Right ventricle myocardium inferior (tissue), 1 donor: Measurements from ENCODE around the gene MRAS. TPM values are rescaled to one million over a fixed set of nuclear protein-coding genes. Genes with fewer than 3 reads are reported as not detected.
A peak's percentile ranks its signal among the peaks of the same experiment; 100 is the strongest.

ENCODE experiments used
- ATAC-seq: fragments of 200-7000 bp; cut with Tn5 transposase; one replicate; pipeline ENCODE4 v1.9.1; 2020; ENCODE audit warnings: mild to moderate bottlenecking, moderate library complexity
- DNase-seq: peaks from one replicate; pipeline ENCODE4 v3.0.0; 2021; ENCODE audit errors: missing footprints
- intact Hi-C: fragments of 100-400 bp; cut with DNase I; formaldehyde crosslinking; loops from one replicate; pipeline ENCODE4 v1.11.0; 2022
- total RNA-seq: library from RNA; stranded (reverse); fragmentation: NEBNext Ultra II Directional; extraction: Animal tissue kit (Norgen Biotek cat#: 25700); gene quantifications from one replicate; pipeline ENCODE4 v1.2.1, GENCODE V29; 2021
- donor health status: DM: no; HTN: yes; CAD: no; lungs with severe emphysema.

The MRAS gene
- total RNA-seq, 1 donor from 2014 or later: 396 TPM

DNA sequence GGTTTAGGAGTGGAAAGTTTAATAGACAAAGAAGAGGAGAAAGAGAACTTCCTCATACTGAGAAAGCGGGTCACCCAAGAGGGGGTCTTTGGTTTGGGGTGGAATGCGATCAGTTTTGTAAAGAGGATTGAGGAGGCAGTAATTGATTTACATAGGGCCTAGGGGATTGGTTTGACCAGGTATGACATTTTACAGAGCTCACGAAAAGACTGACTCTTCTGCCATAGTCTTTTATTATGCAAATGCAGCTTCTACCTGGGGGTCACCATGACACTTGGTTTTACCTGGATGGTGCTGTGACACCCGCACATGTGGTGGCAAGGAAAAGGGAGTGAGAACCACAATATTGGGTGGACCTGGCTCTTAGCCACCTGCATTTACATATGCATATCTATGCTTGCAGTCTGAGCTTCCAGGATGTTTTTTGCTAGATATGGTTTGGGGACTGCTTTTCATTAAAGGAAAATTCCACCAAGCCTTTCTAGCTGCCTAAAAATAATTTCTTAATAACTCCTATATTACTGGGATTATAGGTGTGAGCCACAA, 11.9 kb upstream of the MRAS start:
- intact Hi-C loops: loop anchor here (5.0 kb wide), 1 partner anchor 66 kb away; no protein-coding TSS in a partner anchor
- ATAC-seq: no peak
- DNase-seq: no peak

DNA sequence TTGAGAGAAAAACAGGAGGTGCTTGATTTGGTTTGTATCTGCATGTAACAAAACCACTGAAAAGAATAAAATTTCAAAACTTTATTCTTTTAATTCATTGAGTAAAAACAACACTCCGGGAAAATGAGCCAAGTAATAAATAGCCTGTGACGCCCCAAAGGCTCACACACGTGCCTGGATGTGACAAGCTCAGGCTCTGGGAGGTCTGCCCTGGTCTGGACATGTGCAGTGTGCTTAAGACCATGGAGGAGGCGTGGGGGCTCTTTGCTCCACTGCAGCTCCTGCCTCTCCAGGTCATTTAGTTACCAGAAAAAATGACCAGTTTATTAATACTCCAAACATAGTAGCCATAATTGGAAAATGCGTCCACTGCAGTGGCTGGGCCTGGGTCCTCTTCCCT, 10.1 kb upstream of the MRAS start:
- ATAC-seq: no peak
- DNase-seq: no peak
- intact Hi-C loops: loop anchor here (5.0 kb wide), 1 partner anchor 64 kb away; no protein-coding TSS in a partner anchor

DNA sequence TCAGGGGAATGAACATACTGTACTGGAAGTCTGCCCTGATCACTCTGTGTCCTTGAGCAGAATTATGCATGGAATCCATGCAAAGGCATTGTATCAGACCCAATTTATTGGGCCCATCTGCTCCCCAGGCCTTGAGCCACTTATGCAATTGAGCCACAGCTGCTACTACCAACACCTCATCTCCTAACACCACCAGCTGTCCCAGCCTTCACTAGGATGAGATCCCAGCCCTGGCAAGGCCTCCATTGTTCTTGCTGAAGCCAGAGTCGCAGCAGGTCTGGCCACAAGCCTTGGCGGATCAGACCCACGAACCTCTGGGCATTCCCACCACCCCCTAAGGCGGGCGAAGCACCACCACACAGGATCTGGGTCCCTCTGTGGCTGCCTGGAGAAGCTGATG, 9.6 kb upstream of the MRAS start:
- intact Hi-C loops: loop anchor here (5.0 kb wide), 1 partner anchor 63 kb away; no protein-coding TSS in a partner anchor
- DNase-seq: no peak

DNA sequence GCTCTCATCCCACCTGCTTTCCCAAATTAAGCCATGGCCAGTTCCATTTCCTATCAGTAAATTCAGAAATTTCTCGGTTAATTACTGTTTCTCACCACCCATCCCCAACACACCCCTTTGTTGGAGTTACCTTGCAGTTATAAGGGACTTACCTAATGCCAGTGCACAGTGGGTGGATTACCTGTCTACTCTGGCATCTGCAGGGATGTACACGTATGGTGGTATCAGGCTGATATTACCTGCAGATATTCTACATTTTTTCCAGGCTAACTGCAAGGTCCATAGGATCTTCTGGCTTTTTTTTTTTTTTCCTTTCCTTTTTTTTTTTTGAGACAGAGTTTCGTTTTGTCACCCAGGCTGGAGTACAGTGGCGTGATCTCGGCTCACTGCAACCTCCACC, 7.9 kb upstream of the MRAS start:
- intact Hi-C loops: loop anchor here (10.0 kb wide), 1 partner anchor 574 kb away; no protein-coding TSS in a partner anchor
- DNase-seq: no peak
- no peak for ATAC-seq

More for the DNA sequence above, 9.6 kb upstream of the MRAS start:
- ATAC-seq: peak; percentile 58

DNA sequence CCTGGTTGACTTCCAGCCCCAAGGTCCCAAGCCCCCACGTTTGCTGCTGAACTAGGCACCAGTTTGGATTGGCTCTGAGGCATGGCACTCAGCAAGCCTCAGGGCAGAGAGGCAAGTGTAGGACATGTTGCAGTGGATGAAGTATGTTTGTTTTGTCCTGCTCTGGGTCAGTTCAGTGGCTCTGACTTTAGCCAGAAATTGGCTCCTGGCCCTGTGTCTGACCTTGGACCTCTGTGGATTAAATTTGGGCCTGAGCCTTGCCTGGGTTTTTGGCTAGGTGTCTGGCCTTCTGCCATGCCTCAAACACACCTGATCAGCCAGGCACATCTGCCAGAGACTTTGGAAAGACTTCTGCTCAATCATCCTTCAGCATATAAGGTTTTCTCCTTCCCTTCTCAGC, 3.6 kb upstream of the MRAS start:
- ATAC-seq (no peak), DNase-seq (no peak)
- intact Hi-C loops: loop anchor here (5.0 to 10.0 kb wide), 2 partner anchors 38 to 570 kb away; no protein-coding TSS in a partner anchor

DNA sequence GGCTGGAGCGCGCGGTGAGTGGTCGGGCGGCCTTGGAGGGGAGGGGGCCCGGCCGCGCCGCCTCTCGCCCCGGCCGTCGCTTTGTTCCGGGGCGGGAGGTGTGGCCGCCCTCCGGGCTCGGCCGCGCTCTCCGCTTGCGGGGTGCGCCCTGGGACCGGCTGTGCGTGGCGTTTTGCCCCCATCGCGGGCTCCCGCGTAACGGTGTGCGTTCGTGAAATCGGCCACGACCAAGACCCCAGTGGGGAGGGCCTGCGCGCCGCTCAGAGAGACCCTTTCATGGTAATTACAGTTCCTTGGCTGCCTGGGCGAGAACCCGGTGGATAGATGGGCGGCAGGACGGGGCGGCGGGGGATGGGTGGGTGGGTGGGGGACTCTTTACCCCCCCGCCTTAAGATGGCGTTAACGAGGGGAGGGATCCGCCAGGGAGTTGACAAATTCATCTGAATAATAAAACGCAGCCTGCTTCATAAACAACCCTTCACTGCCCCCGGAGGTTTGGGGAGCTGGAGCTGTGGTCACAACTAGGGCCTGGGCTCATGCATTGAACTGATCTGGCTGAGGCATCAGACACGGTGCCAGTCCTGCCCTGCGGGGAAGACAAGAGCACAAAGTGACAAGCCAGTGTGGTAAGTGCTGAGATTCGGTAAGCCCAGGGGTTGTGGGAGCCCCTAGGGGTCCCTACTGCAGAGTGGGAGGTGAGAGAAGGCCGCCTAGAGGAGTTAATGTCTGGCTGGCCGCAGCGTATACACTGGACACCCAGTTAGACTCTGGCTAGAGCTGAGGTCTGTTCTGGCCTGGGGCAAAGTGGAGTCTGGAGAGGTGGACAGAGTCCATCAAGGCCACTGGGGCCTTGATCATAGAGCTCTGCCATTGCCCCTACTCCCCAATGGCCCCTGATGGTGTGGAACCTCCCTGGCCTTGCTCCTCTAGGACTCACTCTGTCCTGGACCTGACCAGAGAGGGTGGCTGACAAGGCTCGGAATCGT, 668 bp downstream of the MRAS start:
- peak; percentile 14 for ATAC-seq
- DNase-seq: no peak
- intact Hi-C loops: loop anchor here (1.0 to 10.0 kb wide), 4 partner anchors 16 to 566 kb away; no protein-coding TSS in a partner anchor

DNA sequence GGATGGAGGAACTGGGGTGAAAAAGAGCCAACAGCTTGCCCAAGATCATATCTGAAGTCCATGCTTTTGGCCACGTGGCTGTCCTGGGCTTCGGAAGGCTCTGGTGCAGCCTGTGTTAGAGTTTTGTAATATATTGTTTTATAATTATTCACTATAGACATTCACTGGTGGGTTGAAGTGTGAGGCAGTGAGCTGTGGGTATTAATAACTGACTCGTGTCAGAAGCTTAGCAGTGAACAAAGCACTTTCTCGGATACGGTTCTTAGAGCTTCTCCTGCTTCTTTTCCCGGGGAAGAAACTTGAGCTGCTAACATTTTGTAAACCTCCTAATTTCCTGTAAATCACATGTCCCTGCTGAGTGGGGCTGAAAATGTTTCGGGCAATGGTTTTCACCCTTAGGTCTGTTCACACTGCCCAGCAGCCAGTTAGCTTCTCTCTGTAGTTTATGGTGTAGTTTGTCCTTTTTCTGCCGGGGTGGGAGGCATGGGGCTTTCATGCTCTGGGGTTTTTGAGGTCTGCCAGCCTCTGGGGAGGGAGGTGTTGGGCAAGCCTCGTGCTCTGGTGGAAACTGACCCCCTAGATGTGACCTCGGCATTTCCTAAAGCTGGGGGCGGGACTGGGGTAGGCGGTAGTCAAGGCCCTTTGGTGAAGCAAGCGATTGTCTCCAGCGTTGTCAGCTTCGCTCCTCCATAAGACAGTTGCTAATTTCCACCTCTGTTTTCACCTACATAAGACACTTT, 1.7 kb downstream of the MRAS start:
- ATAC-seq: no peak
- no peak for DNase-seq
- intact Hi-C loops: loop anchor here (2.0 to 10.0 kb wide), 3 partner anchors 15 to 565 kb away; no protein-coding TSS in a partner anchor

DNA sequence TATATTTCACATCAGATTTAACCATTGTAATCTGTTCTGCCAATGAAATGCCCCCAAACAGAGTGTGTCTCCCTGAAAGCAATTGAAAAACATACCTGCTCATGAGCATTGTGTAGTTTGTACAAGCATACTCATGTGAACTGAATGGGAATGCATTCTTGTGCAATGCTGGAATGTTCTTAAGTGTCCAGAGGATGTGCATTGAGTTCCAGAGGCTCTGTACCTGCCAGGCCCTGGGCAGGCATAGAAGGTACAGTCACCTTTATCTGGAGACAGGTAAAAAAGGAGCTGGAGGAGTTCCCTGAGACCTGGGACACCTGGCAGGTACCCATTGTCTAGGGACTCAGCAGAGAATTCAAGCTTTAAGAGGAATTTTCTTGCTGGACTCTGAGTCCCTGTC, 2.8 kb downstream of the MRAS start:
- intact Hi-C loops: no loop called here
- ATAC-seq (no peak), DNase-seq (no peak)

DNA sequence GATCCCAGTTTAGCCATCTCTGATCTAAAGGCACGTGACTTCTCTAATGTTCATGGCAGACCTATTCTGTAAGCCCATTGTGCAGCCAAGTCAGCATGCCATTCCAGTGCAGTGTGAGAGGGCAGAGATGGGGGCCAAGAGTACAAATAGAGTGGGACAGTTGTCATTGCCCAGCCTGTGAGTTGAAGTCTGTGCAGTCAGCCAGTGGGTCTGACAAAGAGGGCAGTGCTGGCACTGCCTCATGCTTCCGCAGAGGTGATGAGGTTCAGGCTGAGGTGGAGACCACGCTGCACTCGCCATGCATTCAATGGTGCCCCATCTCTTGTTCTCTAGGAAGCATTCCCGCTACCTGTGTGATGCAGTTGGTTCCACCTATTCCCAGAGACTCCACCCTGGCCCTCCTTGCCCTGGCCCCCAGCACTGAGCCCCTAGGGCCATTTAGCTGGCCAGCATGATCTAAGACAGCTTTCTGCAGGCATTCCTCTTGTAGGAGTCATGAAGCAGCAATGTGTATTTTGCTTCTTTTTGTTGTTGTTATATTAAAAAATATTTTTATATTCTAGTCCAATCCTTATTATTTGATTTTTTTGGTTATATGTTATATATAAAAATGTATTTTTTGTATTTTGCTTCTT, 3.7 kb downstream of the MRAS start:
- no peak for DNase-seq
- intact Hi-C loops: no loop called here
- peak; percentile 70 for ATAC-seq

DNA sequence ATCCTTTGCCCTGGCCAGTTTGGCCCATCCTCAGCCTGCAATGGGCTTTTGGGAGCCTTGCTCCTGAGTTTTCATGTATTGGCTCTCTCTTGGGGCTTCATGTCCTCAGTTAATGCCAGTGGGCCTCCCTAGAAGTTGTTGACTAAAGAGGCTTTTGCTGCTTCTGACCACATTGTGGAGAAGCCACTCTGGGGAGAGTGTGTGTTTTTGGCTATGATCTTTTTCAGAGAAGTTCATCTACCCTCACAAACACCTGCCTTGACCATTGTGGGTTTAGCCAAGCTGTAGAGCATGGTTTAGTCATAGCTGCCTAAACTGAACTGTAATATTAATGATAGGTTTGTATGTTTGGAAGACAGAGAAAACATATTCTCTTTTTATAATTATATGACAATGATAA, 6.0 kb downstream of the MRAS start:
- ATAC-seq (no peak), DNase-seq (no peak)
- intact Hi-C loops: no loop called here

DNA sequence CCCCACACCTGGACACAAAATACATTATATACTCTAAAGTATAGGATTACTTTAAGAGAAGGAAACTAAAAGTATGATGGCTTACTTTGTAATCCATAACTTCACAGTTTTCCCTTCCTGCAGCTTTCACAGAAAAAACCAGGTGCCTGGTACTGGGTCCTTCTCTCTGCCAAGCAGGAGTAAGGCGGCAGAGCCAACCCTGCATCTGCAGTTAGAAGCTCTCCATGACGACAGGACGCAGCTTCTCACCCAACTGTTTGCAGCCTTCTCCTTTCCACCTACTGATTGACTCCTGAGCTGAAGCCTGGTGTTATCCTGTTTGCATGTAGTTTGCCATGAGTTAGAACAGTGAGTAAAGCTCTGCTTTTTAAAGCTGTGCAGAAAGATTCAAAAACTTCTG, 6.7 kb downstream of the MRAS start:
- DNase-seq (no peak), ATAC-seq (no peak)
- intact Hi-C loops: no loop called here

DNA sequence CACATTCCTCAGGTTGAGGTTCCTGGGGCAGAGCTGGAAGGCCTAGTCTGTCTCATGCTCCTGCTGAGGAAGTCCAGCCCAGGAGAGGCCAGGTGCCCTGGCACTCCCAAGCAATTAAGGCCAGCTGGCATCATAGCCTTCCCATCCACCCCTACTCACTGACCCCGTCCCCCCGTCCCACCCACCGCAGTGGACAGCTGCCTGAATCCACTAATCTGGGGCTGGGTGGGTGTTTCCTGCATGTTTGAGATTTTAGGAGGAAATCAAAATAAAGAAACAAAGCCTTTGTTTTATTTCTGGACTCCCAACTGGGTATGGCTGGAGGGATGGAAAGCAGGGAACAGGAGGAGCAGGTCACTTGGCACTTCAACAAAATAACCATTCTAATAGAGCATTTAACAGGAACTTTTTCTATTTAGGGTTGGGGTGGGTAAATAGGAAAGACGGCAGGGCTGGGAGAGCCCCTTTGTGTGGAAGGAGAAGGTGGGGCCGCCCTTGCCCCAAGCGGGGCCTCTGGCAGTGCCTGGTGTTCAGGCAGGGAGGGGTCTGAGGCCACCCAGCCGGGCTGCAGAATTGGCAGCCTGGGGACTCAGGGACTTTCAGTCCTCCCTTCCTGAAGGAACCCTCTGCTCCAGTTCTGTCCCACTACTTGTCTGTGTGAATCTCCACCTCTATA, 8.5 kb downstream of the MRAS start:
- ATAC-seq: no peak
- intact Hi-C loops: no loop called here

DNA sequence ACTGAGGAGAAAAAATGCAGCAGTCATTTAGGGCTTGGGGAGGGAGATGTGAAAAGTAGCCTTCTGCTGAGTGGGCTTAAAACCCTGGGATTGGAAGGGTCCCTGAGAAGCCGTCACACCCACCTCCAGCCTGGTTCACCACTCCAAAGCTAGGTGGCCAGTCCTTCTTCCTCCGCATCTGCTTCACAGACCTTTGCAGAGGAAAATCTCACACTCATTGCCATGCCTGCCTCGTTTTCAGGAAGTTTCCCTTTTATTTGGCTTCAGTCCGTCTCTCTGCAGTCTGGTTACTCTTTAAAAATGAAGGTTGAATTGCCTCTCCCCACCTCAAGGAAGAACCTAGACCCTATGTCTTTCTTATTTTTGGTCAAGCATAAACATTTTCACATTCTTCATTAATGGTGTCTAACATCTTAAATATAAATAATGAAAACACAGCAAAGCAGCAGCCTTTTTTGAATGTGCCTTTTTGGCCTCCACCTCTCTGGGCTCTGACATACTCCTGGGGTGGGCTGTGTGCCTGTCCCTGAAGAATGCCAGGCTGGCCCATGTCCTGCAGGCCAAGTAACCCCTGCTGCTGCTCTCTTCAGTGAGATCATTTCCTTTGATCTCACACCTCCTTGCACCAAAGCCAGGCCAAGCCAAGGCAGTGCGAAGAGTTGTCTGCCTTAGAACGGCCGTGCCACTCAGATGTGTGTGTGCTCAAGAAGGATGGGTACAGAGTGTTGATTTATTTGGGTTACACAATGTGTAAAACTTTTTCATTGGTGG, 11.0 kb downstream of the MRAS start:
- ATAC-seq (no peak), DNase-seq (no peak)
- intact Hi-C loops: no loop called here

More for the DNA sequence above, 8.5 kb downstream of the MRAS start:
- no peak for DNase-seq

DNA sequence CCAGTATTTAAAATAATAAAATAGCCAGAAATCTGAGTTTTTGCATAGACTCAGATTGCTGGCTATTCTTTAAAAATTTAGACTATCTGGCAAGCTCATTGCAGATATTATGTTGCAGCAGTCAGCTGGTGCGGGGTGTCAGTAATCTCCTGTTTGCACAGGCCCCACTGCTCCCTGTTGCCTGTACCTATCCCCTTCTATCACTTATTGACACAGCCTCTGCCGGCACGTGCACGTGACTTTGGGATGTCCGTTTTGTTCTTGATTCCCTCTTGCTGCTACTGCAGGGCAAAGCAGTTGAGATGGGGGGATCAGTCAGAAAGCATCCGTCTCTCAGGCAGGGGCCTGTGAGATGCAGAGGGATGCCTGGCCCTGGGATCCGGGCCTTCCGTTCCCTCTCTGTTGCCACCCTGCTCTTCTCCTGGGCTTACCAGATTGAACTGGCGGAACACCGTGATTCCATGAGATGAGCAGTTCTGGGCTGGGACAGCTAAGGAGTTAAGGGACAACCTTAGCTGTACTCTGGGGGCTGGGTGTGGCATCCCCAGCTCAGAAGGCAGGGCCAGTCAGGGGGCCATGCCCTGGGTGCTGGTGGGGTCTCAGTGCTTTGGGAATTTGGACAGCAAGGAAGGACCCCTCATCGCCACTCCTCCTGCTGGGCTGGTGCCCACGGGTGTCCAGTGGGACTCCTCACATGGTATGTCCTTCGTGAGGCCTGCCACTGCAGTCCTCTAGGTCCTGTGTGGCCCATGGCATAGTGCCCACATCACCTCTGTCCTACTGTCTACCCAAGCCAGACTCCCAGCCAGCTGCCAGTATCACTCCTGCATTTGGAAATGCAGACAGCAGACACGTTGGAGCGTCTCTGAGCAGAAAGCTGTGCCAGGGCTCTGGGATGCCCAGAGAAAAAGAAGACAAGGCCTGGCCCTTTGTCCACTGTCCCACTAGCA, 11.8 kb downstream of the MRAS start:
- peak; percentile 78 for DNase-seq
- ATAC-seq: peak; percentile 76
- intact Hi-C loops: loop anchor here (5.0 kb wide), 1 partner anchor 37 kb away; no protein-coding TSS in a partner anchor

DNA sequence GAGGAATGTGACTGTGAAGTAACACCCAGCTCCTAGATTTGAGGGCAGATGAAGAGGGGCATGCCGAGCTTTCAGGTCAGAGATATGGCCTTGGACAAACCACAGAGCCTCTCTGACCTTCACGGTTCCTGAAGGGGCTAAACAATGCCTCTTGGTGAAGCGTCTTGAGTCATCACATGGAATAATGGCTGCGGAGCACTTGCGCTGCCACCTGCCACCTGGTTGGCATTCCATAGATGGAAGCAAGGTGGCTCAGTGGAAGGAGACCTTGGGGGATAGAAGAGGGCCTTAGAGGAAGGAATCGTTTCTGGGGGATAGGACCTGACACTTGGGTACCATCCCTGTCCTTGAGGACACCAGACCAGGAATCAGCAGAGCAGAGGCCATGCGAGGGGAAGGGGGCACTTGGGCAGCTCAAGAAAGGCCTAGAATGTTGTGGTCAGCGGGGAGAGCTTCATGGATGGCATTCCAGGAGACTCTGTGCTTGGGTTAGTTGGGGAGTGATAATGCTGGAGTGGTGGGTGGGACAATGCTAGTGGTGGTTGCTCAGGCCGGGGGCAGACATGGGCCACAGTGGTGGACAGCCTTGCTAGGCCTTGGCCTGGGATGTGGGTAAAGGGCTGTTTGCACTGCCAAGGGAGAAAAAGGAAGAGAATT, 12.6 kb downstream of the MRAS start:
- DNase-seq (no peak), ATAC-seq (no peak)
- intact Hi-C loops: loop anchor here (5.0 kb wide), 1 partner anchor 36 kb away; no protein-coding TSS in a partner anchor

DNA sequence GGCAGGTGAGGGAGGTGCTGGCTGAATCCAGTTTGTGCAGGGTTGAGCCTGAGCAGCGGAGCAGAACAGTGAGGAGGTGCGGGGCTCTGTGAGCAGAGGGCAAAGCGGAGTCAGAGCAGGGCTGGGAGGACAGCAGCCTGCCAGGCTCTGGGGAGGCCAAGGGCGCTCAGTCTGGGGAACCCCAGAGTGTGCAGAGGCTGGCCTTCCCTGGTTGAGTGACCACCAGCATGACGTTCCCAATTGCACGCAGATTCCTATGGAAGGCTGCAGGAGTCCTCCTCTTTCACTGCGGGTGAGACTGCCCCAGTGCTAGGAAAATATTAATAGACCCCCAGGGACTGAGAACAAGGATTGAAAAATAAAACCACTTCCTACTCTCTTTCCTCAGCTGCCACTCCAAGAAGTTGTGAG, 13.2 kb downstream of the MRAS start:
- no peak for DNase-seq

More for the DNA sequence above, 13.2 kb downstream of the MRAS start:
- intact Hi-C loops: loop anchor here (5.0 kb wide), 1 partner anchor 36 kb away; no protein-coding TSS in a partner anchor
- no peak for ATAC-seq
